Smooth muscle cell (in vitro differentiated cells): ENCODE data around the gene ZBTB25. TPM values are rescaled to one million over a fixed set of nuclear protein-coding genes. Genes with fewer than 3 reads are reported as not detected.

Experiments used
- DNase-seq: peaks from one replicate; lab custom pipeline; 2025; ENCODE audit not compliant: unreplicated experiment; lab: John Stamatoyannopoulos, UW
- H2AFZ ChIP-seq: fragments of 200-600 bp; sonication (generic); 2 replicates; pipeline ENCODE4 v1.6.0; 2016; ENCODE audit warnings: antibody characterized with exemption, low read depth, mild to moderate bottlenecking
- H3F3A ChIP-seq: fragments of 200-600 bp; sonication (generic); 2 replicates; pipeline ENCODE4 v1.6.0; 2017; ENCODE audit warnings: antibody characterized with exemption, low read depth
- H3K27ac ChIP-seq: fragments of 200-600 bp; sonication (generic); 2 replicates; pipeline ENCODE4 v1.5.1; 2016; ENCODE audit warnings: low read depth, mild to moderate bottlenecking
- H3K27me3 ChIP-seq: fragments of 200-600 bp; sonication (generic); 2 replicates; pipeline ENCODE4 v1.6.1; 2016; ENCODE audit warnings: low read depth, mild to moderate bottlenecking
- H3K36me3 ChIP-seq: fragments of 200-600 bp; sonication (generic); 2 replicates; pipeline ENCODE4 v1.5.1; 2016; ENCODE audit warnings: low read depth
- H3K4me1 ChIP-seq: fragments of 200-600 bp; sonication (generic); 2 replicates; pipeline ENCODE4 v1.5.1; 2016; ENCODE audit warnings: low read depth
- H3K4me2 ChIP-seq: fragments of 200-600 bp; sonication (generic); 2 replicates; pipeline ENCODE4 v1.6.0; 2016; ENCODE audit warnings: mild to moderate bottlenecking
- H3K4me3 ChIP-seq: fragments of 200-600 bp; sonication (generic); 2 replicates; pipeline ENCODE4 v1.5.1; 2016; ENCODE audit warnings: mild to moderate bottlenecking
- H3K79me2 ChIP-seq: fragments of 200-600 bp; sonication (generic); 2 replicates; pipeline ENCODE4 v1.6.0; 2016; ENCODE audit warnings: low read depth, mild to moderate bottlenecking
- H3K9ac ChIP-seq: fragments of 200-600 bp; sonication (generic); 2 replicates; pipeline ENCODE4 v1.6.0; 2016; ENCODE audit warnings: low read depth
- H3K9me3 ChIP-seq: fragments of 200-600 bp; sonication (generic); replicated peaks from 2 replicates; pipeline ENCODE4 v1.5.1; 2016; ENCODE audit warnings: low read depth
- H4K20me1 ChIP-seq: fragments of 200-600 bp; sonication (generic); 2 replicates; pipeline ENCODE4 v1.6.0; 2016; ENCODE audit warnings: low read depth
- WGBS: methylation state at CpG from one replicate; pipeline ENCODE4 v1.1.7; 2016; ENCODE audit warnings: low lambda C conversion rate; 5-methylcytosine and 5-hydroxymethylcytosine counted together
- polyA plus RNA-seq: library from polyadenylated mRNA; unstranded; fragments of >200 nt; fragmentation: Nextera tagmentation; extraction: Ambion mirVana; gene quantifications from 2 replicates; pipeline ENCODE4 v1.2.1, GENCODE V29; 2016
- total RNA-seq: library from RNA; depleted of rRNA; stranded (reverse); fragments of >200 nt; gene quantifications from 2 replicates; pipeline ENCODE4 v1.2.3, GENCODE V29; 2014
- TF ChIP-seq, protein P1 (sequence below): fragments of 200-600 bp; sonication (generic); IDR thresholded peaks from 2 replicates; pipeline ENCODE4 v1.5.1; 2017; ENCODE audit warnings: borderline replicate concordance, mild to moderate bottlenecking, antibody characterized with exemption; ENCODE audit not compliant: insufficient read depth, poor library complexity, severe bottlenecking

ZBTB25 gene
- total and polyA plus RNA-seq, 2 experiments from 2014 or later: 6.9 to 12.5 TPM

DNA sequence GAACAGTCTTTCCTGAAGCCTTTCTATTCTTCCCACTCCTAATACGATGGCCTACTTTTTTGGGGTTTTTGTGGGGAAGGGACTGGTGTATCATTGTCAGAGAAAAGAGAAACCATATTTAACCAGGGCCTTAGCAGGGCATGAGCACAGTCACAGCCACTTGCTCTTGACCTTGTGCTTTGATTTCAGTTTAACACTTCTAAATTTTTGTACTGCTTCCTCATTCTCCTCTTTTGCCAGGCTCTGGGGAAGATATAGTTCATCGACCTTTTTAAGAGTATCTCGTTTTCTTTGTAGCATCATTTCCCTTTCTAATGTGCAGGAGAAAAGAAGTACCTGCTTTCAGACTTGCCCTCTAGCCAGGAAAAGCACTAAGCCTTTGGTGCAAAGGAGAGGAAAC lies 3.1 kb upstream of the ZBTB25 start:
- Histone ChIP-seq H3F3A (peaks cover 18% of the 10 kb centered on the region), H3K4me1 (peaks cover 40% of the 10 kb centered on the region), H4K20me1 (peaks cover 66% of the 10 kb centered on the region), H3K4me2 (peak overlapping the region; percentile 85), H3K9ac (peak overlapping the region; percentile 99), H3K4me3 (peak overlapping the region; percentile 95), H3K79me2 (peaks cover 70% of the 10 kb centered on the region), H3K27ac (peak overlapping the region; percentile 100), H3K36me3 (no peaks in the 10 kb centered on the region), H3K27me3 (no peaks in the 10 kb centered on the region), H2AFZ (no peak overlapping the region), H3K9me3 (no peaks in the 10 kb centered on the region)
- WGBS: 69% methylated on average over 3 of the region's 3 CpGs
- TF ChIP-seq, protein P1, sequence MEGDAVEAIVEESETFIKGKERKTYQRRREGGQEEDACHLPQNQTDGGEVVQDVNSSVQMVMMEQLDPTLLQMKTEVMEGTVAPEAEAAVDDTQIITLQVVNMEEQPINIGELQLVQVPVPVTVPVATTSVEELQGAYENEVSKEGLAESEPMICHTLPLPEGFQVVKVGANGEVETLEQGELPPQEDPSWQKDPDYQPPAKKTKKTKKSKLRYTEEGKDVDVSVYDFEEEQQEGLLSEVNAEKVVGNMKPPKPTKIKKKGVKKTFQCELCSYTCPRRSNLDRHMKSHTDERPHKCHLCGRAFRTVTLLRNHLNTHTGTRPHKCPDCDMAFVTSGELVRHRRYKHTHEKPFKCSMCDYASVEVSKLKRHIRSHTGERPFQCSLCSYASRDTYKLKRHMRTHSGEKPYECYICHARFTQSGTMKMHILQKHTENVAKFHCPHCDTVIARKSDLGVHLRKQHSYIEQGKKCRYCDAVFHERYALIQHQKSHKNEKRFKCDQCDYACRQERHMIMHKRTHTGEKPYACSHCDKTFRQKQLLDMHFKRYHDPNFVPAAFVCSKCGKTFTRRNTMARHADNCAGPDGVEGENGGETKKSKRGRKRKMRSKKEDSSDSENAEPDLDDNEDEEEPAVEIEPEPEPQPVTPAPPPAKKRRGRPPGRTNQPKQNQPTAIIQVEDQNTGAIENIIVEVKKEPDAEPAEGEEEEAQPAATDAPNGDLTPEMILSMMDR: no peak
- no peak for DNase-seq

- H3K9me3 ChIP-seq: no peaks in the 10 kb centered on the region
- H3K9ac ChIP-seq: peak overlapping the region; percentile 99
- TF ChIP-seq, protein P1: no peak
- 1% methylated on average over 63 of the region's 68 CpGs for WGBS
- peaks cover 24% of the 10 kb centered on the region for H3F3A ChIP-seq
- DNase-seq: peak; percentile 54
- H2AFZ ChIP-seq: peak overlapping the region; percentile 25
- peaks cover 48% of the 10 kb centered on the region for H3K4me1 ChIP-seq
- H3K36me3 ChIP-seq: no peaks in the 10 kb centered on the region
- H3K79me2 ChIP-seq: peaks cover 65% of the 10 kb centered on the region
- no peaks in the 10 kb centered on the region for H3K27me3 ChIP-seq
- H3K4me2 ChIP-seq: peak overlapping the region; percentile 85
- H4K20me1 ChIP-seq: peaks cover 50% of the 10 kb centered on the region
- peak overlapping the region; percentile 100 for H3K27ac ChIP-seq
- peak overlapping the region; percentile 95 for H3K4me3 ChIP-seq
Measured at GRCh38 chr14:64504897-64505794, 1.5 kb upstream of the ZBTB25 start.

DNA sequence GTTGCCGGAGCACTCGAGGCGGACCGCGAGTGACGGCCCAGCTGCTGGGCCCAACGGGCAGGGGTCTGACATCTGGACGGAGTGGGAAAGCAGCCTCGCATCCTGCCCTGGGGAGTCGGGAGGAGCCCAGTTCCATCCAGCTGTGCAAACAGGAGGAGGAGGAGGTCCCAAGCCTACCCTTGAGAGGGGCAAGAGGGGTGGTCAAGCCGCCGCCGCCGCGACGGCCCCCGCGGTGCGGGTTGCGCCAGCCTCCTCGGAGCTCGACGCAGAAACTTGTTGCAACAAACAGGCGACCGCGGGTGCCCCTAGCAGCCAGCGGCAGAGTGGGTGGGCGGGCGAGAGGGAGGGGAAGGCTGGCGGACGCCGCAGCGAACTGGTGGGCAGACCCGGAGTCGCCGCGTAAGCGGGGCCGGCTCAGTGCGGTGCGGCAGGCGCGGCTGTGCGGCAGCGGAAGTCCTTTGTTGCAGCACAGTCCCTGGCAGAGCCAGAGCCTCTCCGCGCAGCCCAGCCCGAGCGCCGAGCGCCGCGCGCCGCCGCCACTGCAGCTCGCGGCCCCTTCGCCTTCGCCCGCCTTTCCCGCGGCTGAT lies 765 bp upstream of the ZBTB25 start, which contains the start of gene ZBTB1:
ZBTB1 (plus strand) TSS at position 461 of the 587 bp plus-strand sequence. CDS start 16,735 bp downstream, outside the sequence.
- Histone ChIP-seq H3K9ac (peak within 1 kb of the TSS; percentile 99), H4K20me1 (peaks cover 42% of the 10 kb centered on the region), H3K27ac (peak within 1 kb of the TSS; percentile 100), H3K9me3 (no peaks in the 10 kb centered on the region), H3K4me2 (peak within 1 kb of the TSS; percentile 85), H3K36me3 (no peaks in the 10 kb centered on the region), H3K27me3 (no peaks in the 10 kb centered on the region), H3K4me3 (peak within 1 kb of the TSS; percentile 95), H2AFZ (peak within 1 kb of the TSS; percentile 81), H3F3A (peaks cover 24% of the 10 kb centered on the region), H3K79me2 (peaks cover 65% of the 10 kb centered on the region), H3K4me1 (peaks cover 47% of the 10 kb centered on the region)
- TF ChIP-seq, protein P1: no peak
- peak; percentile 83 for DNase-seq
- WGBS: under 1% methylated on average over 46 of the region's 63 CpGs
